HUES64 (cell line): ENCODE results near the gene MTA3.

Experiments used
- H3K27ac ChIP-seq: 2 replicates; pipeline ENCODE4 v1.7.0; 2013; ENCODE audit warnings: low read depth, low read length, inconsistent platforms
- H3K27me3 ChIP-seq: 2 replicates; pipeline ENCODE4 v1.6.1; 2013; ENCODE audit warnings: mild to moderate bottlenecking, low read length; ENCODE audit not compliant: insufficient read depth
- H3K36me3 ChIP-seq: 2 replicates; pipeline ENCODE4 v1.6.1; 2013; ENCODE audit warnings: mild to moderate bottlenecking, low read length; ENCODE audit not compliant: insufficient read depth
- H3K4me1 ChIP-seq: 2 replicates; pipeline ENCODE4 v1.6.1; 2013; ENCODE audit warnings: mild to moderate bottlenecking, low read length, moderate library complexity; ENCODE audit not compliant: insufficient read depth
- H3K4me3 ChIP-seq: 2 replicates; pipeline ENCODE4 v1.5.1; 2013; ENCODE audit warnings: mild to moderate bottlenecking, low read length, moderate library complexity
- H3K9ac ChIP-seq: 2 replicates; pipeline ENCODE4 v1.6.1; 2013; ENCODE audit warnings: mild to moderate bottlenecking, low read depth, low read length
- H3K9me3 ChIP-seq: 2 replicates; pipeline ENCODE4 v1.6.1; 2013; ENCODE audit warnings: low read depth, low read length; ENCODE audit not compliant: insufficient read depth
- whole genome bisulfite sequencing: fragments of 150-250, 120-280 bp; methylation state at CpG from one replicate; pipeline ENCODE4 v1.1.7; 2013; ENCODE audit warnings: missing lambda C conversion rate; 5-methylcytosine and 5-hydroxymethylcytosine counted together

Gene MTA3

DNA sequence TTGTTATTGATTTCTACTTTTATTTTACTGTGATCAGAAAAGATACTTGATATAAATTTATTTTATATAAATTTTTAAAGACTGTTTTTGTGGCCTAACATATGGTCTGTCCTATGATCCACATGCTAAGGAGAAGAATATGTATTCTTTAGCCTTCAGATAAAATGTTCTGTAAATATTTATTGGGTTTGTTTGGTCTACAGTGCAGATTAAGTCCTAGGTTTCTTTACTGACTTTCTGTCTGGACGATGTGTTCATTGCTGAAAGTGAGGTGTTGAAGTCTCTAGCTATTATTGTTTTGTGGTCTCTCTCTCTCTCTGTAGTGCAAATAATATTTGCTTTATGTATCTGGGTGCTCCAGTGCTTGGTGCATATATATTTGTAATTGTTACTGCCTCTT is 165.4 kb downstream of the MTA3 start:
- Histone ChIP-seq H3K4me1 (0 out of 2 replicates have a peak, but pooled peaks cover 4% of the 10 kb centered on the region), H3K36me3 (no peaks in the 10 kb centered on the region; the same call in 1 of the 2 replicates), H3K4me3 (no peak overlapping the region), H3K27me3 (no peaks in the 10 kb centered on the region), H3K9ac (no peak overlapping the region), H3K9me3 (peaks cover 7% of the 10 kb centered on the region), H3K27ac (no peak overlapping the region)
- 97% methylated on average over 1 of the region's 1 CpG for WGBS

DNA sequence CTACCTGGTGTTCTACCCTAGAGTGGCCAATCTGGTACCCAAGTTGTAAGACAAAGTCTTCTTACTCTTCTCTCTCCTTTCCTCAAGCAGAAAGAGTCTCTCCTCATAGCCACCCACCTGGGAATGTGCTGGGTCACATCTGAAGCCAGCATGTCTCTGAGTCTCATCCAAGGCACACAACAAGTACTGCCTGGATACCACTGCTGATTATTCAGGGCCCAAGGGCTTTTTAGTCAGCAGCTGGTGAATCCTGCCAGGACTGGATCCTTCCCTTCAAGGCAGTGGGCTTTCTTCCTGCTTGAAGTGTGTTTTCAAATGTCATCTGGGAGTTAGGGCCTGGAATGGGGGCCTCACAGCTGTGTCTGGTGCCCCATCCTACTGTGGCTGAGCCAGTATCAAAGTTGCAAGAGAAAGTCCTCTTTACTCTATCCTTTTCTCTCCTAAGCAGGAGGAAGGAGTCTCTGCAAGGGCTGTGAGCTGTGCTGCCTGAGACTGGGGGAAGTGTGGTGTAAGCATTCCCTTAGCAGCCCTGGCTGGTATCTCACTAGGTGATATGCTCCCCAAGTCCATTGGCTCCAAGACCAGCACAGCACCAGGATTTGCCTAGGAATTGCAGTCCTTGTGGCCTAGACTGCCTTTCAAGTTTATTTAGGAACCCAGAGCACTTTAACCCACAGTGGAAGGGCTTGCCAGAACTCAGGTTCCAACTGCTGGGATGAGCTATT is 168.3 kb downstream of the MTA3 start:
- Histone ChIP-seq H3K27me3 (no peaks in the 10 kb centered on the region), H3K27ac (no peak overlapping the region)

DNA sequence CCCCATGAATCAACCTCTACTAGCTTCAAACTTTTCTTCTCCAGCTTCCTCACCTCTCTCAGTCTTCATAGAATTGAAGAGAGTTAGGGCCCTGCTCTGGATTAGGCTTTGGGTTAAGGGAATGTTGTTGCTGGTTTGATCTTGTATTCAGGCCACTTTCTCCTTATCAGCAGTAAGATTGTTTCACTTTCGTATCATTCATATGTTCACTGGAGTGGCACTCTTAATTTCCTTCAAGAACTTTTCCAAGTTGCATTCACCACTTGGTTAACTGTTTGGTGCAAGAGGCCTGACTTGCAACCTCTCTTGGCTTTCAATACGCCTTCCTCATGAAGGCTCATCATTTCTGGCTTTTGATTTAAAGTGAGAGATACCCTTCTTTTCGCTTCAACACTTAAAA is 172.7 kb downstream of the MTA3 start:
- Histone ChIP-seq H3K9ac (no peak overlapping the region), H3K27ac (no peak overlapping the region), H3K4me1 (peaks cover 8% of the 10 kb centered on the region; the same call in 1 of the 2 replicates), H3K9me3 (peaks cover 3% of the 10 kb centered on the region; the same call in 1 of the 2 replicates), H3K4me3 (no peak overlapping the region), H3K27me3 (no peaks in the 10 kb centered on the region), H3K36me3 (no peaks in the 10 kb centered on the region; the same call in 1 of the 2 replicates)
- WGBS = 94% methylated on average over 3 of the region's 3 CpGs

More for the DNA sequence above, 168.3 kb downstream of the MTA3 start:
- peaks cover 3% of the 10 kb centered on the region; the same call in 1 of the 2 replicates for H3K9me3 ChIP-seq
- no peak overlapping the region for H3K9ac ChIP-seq
- H3K4me1 ChIP-seq = peaks cover 8% of the 10 kb centered on the region; the same call in 1 of the 2 replicates
- H3K4me3 ChIP-seq = no peak overlapping the region
- no peaks in the 10 kb centered on the region; the same call in 1 of the 2 replicates for H3K36me3 ChIP-seq

GRCh38 chr2:42742740-42743658 is 174.6 kb downstream of the MTA3 start:
- no peaks in the 10 kb centered on the region for H3K36me3 ChIP-seq
- H3K9ac ChIP-seq = no peak overlapping the region
- H3K4me3 ChIP-seq = no peak overlapping the region
- peaks cover 5% of the 10 kb centered on the region; the same call in 1 of the 2 replicates for H3K4me1 ChIP-seq
- no peaks in the 10 kb centered on the region for H3K27me3 ChIP-seq
- H3K27ac ChIP-seq = no peak overlapping the region
- 80% methylated on average over 2 of the region's 2 CpGs for WGBS
- H3K9me3 ChIP-seq = 0 out of 2 replicates have a peak, but pooled peaks cover 2% of the 10 kb centered on the region

GRCh38 chr2:42743659-42743990 is 175.2 kb downstream of the MTA3 start:
- Histone ChIP-seq H3K27me3 (no peaks in the 10 kb centered on the region), H3K36me3 (no peaks in the 10 kb centered on the region), H3K27ac (no peak overlapping the region), H3K9me3 (no peaks in the 10 kb centered on the region), H3K4me3 (no peak overlapping the region), H3K9ac (no peak overlapping the region), H3K4me1 (peaks cover 4% of the 10 kb centered on the region; the same call in 1 of the 2 replicates)
- 92% methylated on average over 1 of the region's 1 CpG for WGBS

GRCh38 chr2:42744545-42745082 is 176.2 kb downstream of the MTA3 start:
- Histone ChIP-seq H3K27me3 (no peaks in the 10 kb centered on the region), H3K36me3 (no peaks in the 10 kb centered on the region), H3K4me3 (no peak overlapping the region), H3K9me3 (no peaks in the 10 kb centered on the region), H3K9ac (no peak overlapping the region), H3K27ac (no peak overlapping the region), H3K4me1 (peaks cover 2% of the 10 kb centered on the region; the same call in 1 of the 2 replicates)
- 94% methylated on average over 3 of the region's 3 CpGs for WGBS

DNA sequence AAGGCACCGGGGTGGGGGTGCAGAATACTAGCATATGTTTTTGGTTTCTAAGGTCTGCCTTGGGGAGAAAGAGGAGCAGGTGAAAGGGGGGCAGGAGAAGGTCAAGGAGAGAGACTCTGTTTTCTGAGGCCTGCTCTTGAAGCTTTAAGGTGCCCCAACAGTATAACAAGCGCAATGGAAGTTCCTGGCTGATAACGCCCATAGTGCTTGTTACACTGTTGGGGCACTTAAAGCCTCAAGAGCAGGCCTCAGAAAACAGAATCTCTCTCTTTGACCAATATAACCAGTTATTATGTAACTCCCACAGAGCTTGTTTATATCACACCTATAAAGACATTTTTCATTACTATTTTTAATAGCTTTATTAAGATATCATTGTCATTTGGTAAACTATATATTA is 179.0 kb downstream of the MTA3 start:
- no peaks in the 10 kb centered on the region for H3K36me3 ChIP-seq
- H3K27me3 ChIP-seq = no peaks in the 10 kb centered on the region
- 96% methylated on average over 3 of the region's 3 CpGs for WGBS

DNA sequence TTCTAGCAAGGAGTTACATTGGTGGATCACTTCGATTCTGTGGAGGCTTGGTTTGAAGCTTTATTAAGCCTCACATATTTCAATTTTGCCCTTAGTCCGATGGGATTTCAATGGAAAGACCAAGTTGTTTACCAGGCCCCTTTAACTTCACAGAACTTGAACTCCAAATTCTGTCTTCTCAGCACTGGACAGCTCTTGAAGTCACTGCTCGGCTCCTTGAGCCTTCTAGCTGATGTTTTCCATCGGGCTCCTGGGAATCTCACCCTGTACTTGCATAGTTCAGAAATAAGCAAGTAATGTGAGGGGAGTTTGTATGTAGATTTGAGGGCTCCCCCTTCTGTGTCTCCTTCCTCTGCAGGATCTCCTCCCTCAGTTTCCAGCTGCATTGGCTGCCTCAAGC is 180.4 kb downstream of the MTA3 start:
- Histone ChIP-seq H3K9ac (no peak overlapping the region), H3K9me3 (no peaks in the 10 kb centered on the region), H3K4me1 (no peaks in the 10 kb centered on the region), H3K36me3 (no peaks in the 10 kb centered on the region), H3K27ac (no peak overlapping the region), H3K27me3 (no peaks in the 10 kb centered on the region), H3K4me3 (no peak overlapping the region)
- 95% methylated on average over 4 of the region's 4 CpGs for WGBS

More for the DNA sequence above, 179.0 kb downstream of the MTA3 start:
- no peak overlapping the region for H3K9ac ChIP-seq
- no peak overlapping the region for H3K27ac ChIP-seq
- H3K4me1 ChIP-seq = no peaks in the 10 kb centered on the region
- no peak overlapping the region for H3K4me3 ChIP-seq
- no peaks in the 10 kb centered on the region for H3K9me3 ChIP-seq

DNA sequence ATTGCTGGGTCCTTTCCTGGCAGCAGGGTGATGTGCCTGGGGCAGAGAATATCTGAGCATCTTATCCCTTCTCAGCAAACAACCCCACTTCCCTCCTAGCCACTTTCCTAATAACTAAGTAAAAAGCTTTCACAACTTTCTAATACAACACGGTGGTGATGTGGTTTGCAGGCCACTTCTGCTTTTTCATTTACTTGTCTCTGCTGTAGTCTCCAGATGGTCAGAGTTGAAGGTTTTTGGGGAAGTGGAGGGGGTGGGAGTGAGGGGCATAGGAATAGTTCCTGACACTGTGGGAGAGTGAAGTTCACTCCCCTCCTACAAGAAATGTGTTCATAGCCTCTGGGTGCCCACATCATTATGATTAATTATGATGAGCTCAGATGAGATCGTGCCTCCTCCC is 183.9 kb downstream of the MTA3 start:
- WGBS = 98% methylated on average over 2 of the region's 2 CpGs
- Histone ChIP-seq H3K4me1 (peaks cover 3% of the 10 kb centered on the region; the same call in 1 of the 2 replicates), H3K27ac (no peak overlapping the region), H3K27me3 (no peaks in the 10 kb centered on the region), H3K36me3 (no peaks in the 10 kb centered on the region), H3K9ac (no peak overlapping the region), H3K4me3 (no peak overlapping the region), H3K9me3 (no peaks in the 10 kb centered on the region)

GRCh38 chr2:42752816-42753813 is 184.7 kb downstream of the MTA3 start:
- no peaks in the 10 kb centered on the region for H3K27me3 ChIP-seq
- H3K4me3 ChIP-seq = no peak overlapping the region
- H3K9ac ChIP-seq = no peak overlapping the region
- H3K36me3 ChIP-seq = no peaks in the 10 kb centered on the region
- no peaks in the 10 kb centered on the region for H3K9me3 ChIP-seq
- peaks cover 3% of the 10 kb centered on the region; the same call in 1 of the 2 replicates for H3K4me1 ChIP-seq
- 93% methylated on average over 24 of the region's 24 CpGs for WGBS
- no peak overlapping the region for H3K27ac ChIP-seq
